ENCODE data around the gene GALNTL6. TPM values are rescaled to one million over a fixed set of nuclear protein-coding genes. Genes with fewer than 3 reads are reported as not detected.

GALNTL6 gene
- total and polyA plus RNA-seq, 2 donors (not counting 1 experiment from before 2014, with no cell fraction given) = 0.99 to 1.1 TPM

GRCh38 chr4:172369471-172369959 lies 556.3 kb downstream of the GALNTL6 start:
- Mint-ChIP-seq H3K4me3 (no peak overlapping the region), H3K4me1 (no peaks in the 10 kb centered on the region), H3K9me3 (ENCODE audit: insufficient read depth) (peaks cover 7% of the 10 kb centered on the region), H3K27me3 (no peaks in the 10 kb centered on the region), H3K27ac (no peak overlapping the region)
- Histone ChIP-seq H3K4me1 (ENCODE audit: control insufficient read depth in 2 of 2, insufficient read depth in 2 of 2, low read length in 2 of 2) (no peaks in the 10 kb centered on the region), H2AFZ (ENCODE audit: insufficient read depth, low read depth, low read length, poor library complexity, severe bottlenecking) (no peak overlapping the region), H3K36me3 (replicated peaks in 1 of 2; ENCODE audit: control extremely low read depth in 1 of 2, control insufficient read depth in 1 of 2, extremely low read depth in 1 of 2, insufficient read depth in 2 of 2, low read length in 1 of 2) (no peaks in the 10 kb centered on the region), H3K4me2 (replicated peaks; ENCODE audit: low read depth, low read length, poor library complexity, severe bottlenecking) (no peak overlapping the region), H4K20me1 (ENCODE audit: control insufficient read depth, insufficient read depth, low read length, poor library complexity, severe bottlenecking) (no peaks in the 10 kb centered on the region), H3K4me3 (ENCODE audit: control extremely low read depth in 1 of 5, extremely low read depth in 1 of 5, insufficient read depth in 1 of 5, low read depth in 2 of 5, low read length in 4 of 5) (no peak overlapping the region), H3K27me3 (replicated peaks in 1 of 4; ENCODE audit: control extremely low read depth in 1 of 4, control insufficient read depth in 3 of 4, insufficient read depth in 4 of 4, low read length in 3 of 4) (no peaks in the 10 kb centered on the region), H3K9ac (ENCODE audit: low read length) (no peak overlapping the region), H3K79me2 (ENCODE audit: control insufficient read depth, insufficient read depth, low read length) (no peaks in the 10 kb centered on the region), H3K27ac (ENCODE audit: low read length in 2 of 2) (no peak overlapping the region), H3K9me3 (ENCODE audit: control extremely low read depth in 1 of 3, control insufficient read depth in 2 of 3, insufficient read depth in 1 of 3, low read length in 2 of 3) (peaks cover 0 to 10% (median 0%) of the 10 kb centered on the region in 3 donors)
- CTCF ChIA-PET = no interaction called here
- TF ChIP-seq CTCF (IDR thresholded peaks at IDR 0.05) (no peak), EZH2 (IDR thresholded peaks at IDR 0.05; ENCODE audit: borderline replicate concordance, insufficient read depth, low read depth, low read length, poor library complexity, severe bottlenecking) (no peak)
- intact Hi-C loops (cut with micrococcal nuclease) = no loop called here
- POLR2A ChIA-PET = no interaction called here
- DNase-seq = no peak
- ATAC-seq (ENCODE audit: low read depth) = no peak
- 92% methylated on average over 25 of the region's 25 CpGs for WGBS (ENCODE audit: insufficient coverage)

DNA sequence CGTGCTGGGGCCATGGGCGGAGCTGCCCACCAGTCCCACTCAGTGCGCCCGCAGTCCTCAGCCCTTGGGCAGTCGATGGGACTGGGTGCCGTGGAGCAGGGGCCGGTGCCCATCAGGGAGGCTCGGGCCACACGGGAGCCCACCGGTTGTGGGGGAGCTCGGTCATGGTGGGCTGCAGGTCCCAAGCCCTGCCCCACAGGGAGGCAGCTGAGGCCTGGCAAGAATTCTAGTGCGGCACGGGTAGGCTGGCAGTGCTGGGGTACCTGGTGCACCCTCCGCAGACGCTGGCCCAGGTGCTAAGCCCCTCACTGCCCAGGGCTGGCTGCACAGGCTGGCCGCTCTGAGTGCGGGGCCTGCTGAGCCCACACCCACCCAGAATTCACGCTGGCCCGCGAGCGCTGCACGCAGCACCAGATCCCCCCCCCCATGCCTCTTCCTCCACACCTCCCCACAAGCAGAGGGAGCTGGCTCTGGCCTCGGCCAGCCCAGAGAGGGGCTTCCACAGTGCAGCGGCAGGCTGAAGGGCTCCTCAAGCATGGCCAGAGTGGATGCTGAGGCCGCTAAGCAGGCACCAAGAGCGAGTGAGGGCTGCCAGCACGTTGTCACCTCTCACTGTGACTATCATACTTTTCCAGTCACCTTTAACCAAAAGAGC lies 564.4 kb downstream of the GALNTL6 start:
- Mint-ChIP-seq H3K4me1 (no peaks in the 10 kb centered on the region), H3K4me3 (no peak overlapping the region), H3K27ac (no peak overlapping the region), H3K27me3 (no peaks in the 10 kb centered on the region), H3K9me3 (ENCODE audit: insufficient read depth) (no peaks in the 10 kb centered on the region)
- no peak overlapping the region for H3K27ac ChIP-seq (ENCODE audit: low read length in 2 of 2)
- no peaks in the 10 kb centered on the region for H3K27me3 ChIP-seq (replicated peaks in 1 of 4; ENCODE audit: control extremely low read depth in 1 of 4, control insufficient read depth in 3 of 4, insufficient read depth in 4 of 4, low read length in 3 of 4)
- no peak for DNase-seq
- whole genome bisulfite sequencing (ENCODE audit: insufficient coverage) = 96% methylated on average over 24 of the region's 27 CpGs
- no peaks in the 10 kb centered on the region for H3K4me1 ChIP-seq (ENCODE audit: control insufficient read depth in 2 of 2, insufficient read depth in 2 of 2, low read length in 2 of 2)
- no peaks in the 10 kb centered on the region for H3K36me3 ChIP-seq (replicated peaks in 1 of 2; ENCODE audit: control extremely low read depth in 1 of 2, control insufficient read depth in 1 of 2, extremely low read depth in 1 of 2, insufficient read depth in 2 of 2, low read length in 1 of 2)
- no peak overlapping the region for H3K4me2 ChIP-seq (replicated peaks; ENCODE audit: low read depth, low read length, poor library complexity, severe bottlenecking)
- no peak for TF ChIP-seq EZH2 (IDR thresholded peaks at IDR 0.05; ENCODE audit: borderline replicate concordance, insufficient read depth, low read depth, low read length, poor library complexity, severe bottlenecking)
- TF ChIP-seq CTCF (IDR thresholded peaks at IDR 0.05) = no peak
- no peak for ATAC-seq (ENCODE audit: low read depth)
- intact Hi-C loops (cut with micrococcal nuclease) = no loop called here
- H3K9me3 ChIP-seq (ENCODE audit: control extremely low read depth in 1 of 3, control insufficient read depth in 2 of 3, insufficient read depth in 1 of 3, low read length in 2 of 3) = peaks cover 0 to 11% (median 0%) of the 10 kb centered on the region in 3 donors
- H3K79me2 ChIP-seq (ENCODE audit: control insufficient read depth, insufficient read depth, low read length) = no peaks in the 10 kb centered on the region
- CTCF ChIA-PET = no interaction called here
- no peak overlapping the region for H3K4me3 ChIP-seq (ENCODE audit: control extremely low read depth in 1 of 5, extremely low read depth in 1 of 5, insufficient read depth in 1 of 5, low read depth in 2 of 5, low read length in 4 of 5)
- H2AFZ ChIP-seq (ENCODE audit: insufficient read depth, low read depth, low read length, poor library complexity, severe bottlenecking) = no peak overlapping the region
- H3K9ac ChIP-seq (ENCODE audit: low read length) = no peak overlapping the region
- H4K20me1 ChIP-seq (ENCODE audit: control insufficient read depth, insufficient read depth, low read length, poor library complexity, severe bottlenecking) = no peaks in the 10 kb centered on the region
- POLR2A ChIA-PET = no interaction called here
